ENCODE data around the gene GKN2. TPM values are rescaled to one million over a fixed set of nuclear protein-coding genes. Genes with fewer than 3 reads are reported as not detected.
"Not testable (repeated sequence)": the region's sequence is repeated elsewhere in the genome, so short reads cannot be mapped to it uniquely, and the experiment has no call there.

The GKN2 gene
- total and polyA plus RNA-seq, 8 donors = 1.1 to 181 (median 1.6) TPM

DNA sequence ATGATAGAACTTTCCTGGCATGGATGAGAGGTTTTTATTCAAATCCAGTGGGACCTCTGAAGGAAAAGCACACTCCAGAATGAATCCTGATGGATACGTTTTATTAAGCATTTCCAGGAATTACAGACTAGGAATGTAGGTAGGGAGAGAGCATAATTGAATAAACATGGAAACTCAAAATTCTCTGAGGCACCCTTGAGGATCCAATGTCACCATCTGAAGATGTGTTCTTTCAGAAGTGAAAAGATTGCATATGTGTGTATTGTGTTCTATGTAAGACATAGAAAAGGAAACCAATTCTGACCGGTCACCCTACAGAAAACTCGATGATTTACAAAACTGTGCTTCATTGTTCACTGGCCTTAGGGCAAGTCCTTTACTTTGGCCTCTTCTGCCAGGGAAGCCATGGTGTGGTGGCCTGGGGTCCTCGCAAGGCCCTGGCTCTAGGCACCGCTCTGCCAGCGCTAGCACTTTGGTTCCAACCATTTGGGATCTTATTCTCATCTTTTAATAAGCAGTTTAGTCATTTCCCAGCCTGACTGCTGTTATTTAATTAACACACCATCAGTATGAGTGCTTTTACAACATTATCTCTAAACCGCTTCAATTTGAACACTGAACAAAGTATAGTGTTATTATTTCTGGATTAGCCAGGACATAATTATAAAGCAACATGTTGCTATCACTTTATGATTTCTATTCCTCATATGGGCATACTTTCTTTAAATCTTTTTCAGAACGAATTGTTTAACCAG lies 17.2 kb upstream of the GKN2 start:
- no peaks in the 10 kb centered on the region for H3K36me3 ChIP-seq
- intact Hi-C loops (cut with DNase I) = no loop called here
- H3K9me3 ChIP-seq = no peaks in the 10 kb centered on the region
- DNase-seq (no peak), ATAC-seq (no peak)
- TF ChIP-seq, protein P1, sequence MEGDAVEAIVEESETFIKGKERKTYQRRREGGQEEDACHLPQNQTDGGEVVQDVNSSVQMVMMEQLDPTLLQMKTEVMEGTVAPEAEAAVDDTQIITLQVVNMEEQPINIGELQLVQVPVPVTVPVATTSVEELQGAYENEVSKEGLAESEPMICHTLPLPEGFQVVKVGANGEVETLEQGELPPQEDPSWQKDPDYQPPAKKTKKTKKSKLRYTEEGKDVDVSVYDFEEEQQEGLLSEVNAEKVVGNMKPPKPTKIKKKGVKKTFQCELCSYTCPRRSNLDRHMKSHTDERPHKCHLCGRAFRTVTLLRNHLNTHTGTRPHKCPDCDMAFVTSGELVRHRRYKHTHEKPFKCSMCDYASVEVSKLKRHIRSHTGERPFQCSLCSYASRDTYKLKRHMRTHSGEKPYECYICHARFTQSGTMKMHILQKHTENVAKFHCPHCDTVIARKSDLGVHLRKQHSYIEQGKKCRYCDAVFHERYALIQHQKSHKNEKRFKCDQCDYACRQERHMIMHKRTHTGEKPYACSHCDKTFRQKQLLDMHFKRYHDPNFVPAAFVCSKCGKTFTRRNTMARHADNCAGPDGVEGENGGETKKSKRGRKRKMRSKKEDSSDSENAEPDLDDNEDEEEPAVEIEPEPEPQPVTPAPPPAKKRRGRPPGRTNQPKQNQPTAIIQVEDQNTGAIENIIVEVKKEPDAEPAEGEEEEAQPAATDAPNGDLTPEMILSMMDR (IDR thresholded peaks at IDR 0.05) = no peak
- no peak overlapping the region for H3K4me3 ChIP-seq
- H3K27me3 ChIP-seq = no peaks in the 10 kb centered on the region
- H3K27ac ChIP-seq = no peak overlapping the region
- no peaks in the 10 kb centered on the region for H3K4me1 ChIP-seq

DNA sequence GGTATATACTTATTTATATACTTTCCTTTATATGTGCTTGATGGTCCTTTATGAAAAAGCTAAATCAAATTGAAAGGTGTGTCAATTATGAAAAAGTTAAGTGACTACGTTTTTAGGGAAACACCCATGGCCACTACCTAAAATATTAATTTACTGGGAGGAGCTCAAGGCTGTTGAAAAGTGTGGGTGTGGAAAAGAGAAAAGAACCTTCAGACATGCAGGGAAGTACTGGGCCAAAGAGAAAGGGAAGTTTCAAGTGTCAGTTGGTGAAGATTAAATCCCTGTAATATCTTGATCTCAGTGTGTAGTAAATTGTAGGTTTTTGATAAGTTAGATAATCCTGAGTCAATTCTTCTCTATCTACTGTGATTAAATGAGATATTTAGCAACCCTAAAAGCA lies 15.5 kb upstream of the GKN2 start:
- no peak for ATAC-seq
- H3K27me3 ChIP-seq = no peaks in the 10 kb centered on the region
- H3K4me3 ChIP-seq = no peak overlapping the region
- TF ChIP-seq, protein P1 (IDR thresholded peaks at IDR 0.05) = no peak
- H3K4me1 ChIP-seq = no peaks in the 10 kb centered on the region
- intact Hi-C loops (cut with DNase I) = no loop called here
- no peak for DNase-seq
- no peak overlapping the region for H3K27ac ChIP-seq
- H3K9me3 ChIP-seq = no peaks in the 10 kb centered on the region
- H3K36me3 ChIP-seq = no peaks in the 10 kb centered on the region

DNA sequence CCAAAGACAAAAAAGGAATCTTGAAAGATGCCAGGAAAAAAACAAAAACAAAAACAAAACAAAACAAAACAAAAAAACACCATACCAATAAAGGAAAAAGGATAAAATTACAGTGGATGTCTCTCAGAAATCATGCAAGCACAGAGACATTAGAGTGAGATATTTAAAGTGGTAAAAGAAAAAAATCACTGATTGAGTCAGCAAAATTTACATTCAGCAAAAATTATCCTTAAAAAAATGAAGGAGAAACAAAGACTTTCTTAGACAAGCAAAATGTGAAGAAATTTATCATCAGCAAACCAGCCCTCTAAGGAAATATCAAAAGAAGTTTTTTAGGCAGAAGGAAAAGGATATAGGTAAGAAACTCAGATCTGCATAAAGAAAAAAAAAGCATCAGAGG lies 11.6 kb upstream of the GKN2 start:
- DNase-seq = no peak
- H3K27me3 ChIP-seq = no peaks in the 10 kb centered on the region
- H3K27ac ChIP-seq = no peak overlapping the region
- TF ChIP-seq, protein P1 (IDR thresholded peaks at IDR 0.05) = no peak
- no peaks in the 10 kb centered on the region for H3K36me3 ChIP-seq
- H3K4me1 ChIP-seq = no peaks in the 10 kb centered on the region
- intact Hi-C loops (cut with DNase I) = no loop called here
- H3K4me3 ChIP-seq = no peak overlapping the region
- no peak for ATAC-seq
- H3K9me3 ChIP-seq = no peaks in the 10 kb centered on the region

DNA sequence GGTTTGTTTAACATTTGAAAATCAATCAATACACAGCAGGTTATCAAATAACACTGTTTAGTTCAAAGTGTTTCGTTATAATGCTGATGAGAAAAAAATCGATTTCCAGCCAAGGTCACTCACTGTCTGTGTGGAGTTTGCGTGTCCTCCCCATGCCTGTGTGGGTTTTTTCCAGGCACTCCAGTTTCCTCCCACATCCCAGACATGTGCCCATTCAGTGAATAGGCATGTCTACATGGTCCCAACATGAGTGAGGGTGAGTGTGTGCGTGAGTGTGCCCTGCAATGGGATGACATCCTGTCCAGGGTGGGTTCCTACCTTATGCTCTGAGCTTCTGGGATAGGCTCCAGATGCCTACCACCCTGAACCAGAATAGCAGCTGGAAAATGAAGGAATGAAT lies 8.7 kb upstream of the GKN2 start:
- Histone ChIP-seq H3K27me3 (no peaks in the 10 kb centered on the region), H3K36me3 (no peaks in the 10 kb centered on the region), H3K27ac (no peak overlapping the region), H3K4me1 (no peaks in the 10 kb centered on the region), H3K4me3 (no peak overlapping the region), H3K9me3 (no peaks in the 10 kb centered on the region)
- ATAC-seq (no peak), DNase-seq (no peak)
- TF ChIP-seq, protein P1 (IDR thresholded peaks at IDR 0.05) = no peak
- intact Hi-C loops (cut with DNase I) = no loop called here

DNA sequence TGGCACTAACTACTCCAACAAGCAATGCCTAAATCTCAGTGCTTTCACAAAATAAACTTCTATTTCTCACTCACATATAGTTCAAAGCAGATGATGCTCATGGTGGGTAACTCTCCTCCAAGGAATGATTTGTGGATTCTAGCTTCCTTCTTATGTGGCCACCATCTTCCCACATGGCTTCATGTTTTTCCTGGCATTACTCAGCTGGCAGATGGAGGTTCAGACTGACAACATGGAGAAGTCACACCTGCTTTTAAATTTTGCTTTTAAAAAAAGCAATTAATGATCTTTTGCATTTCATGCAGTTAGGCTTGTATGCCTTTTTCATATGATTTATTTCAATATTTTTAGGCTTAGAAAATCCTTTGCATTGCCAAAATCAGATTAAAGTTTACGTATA lies 6.3 kb upstream of the GKN2 start:
- Histone ChIP-seq H3K4me3 (no peak overlapping the region), H3K27ac (no peak overlapping the region), H3K4me1 (no peaks in the 10 kb centered on the region), H3K36me3 (no peaks in the 10 kb centered on the region), H3K9me3 (no peaks in the 10 kb centered on the region), H3K27me3 (no peaks in the 10 kb centered on the region)
- TF ChIP-seq, protein P1 (IDR thresholded peaks at IDR 0.05) = no peak
- intact Hi-C loops (cut with DNase I) = no loop called here
- ATAC-seq (no peak), DNase-seq (no peak)

DNA sequence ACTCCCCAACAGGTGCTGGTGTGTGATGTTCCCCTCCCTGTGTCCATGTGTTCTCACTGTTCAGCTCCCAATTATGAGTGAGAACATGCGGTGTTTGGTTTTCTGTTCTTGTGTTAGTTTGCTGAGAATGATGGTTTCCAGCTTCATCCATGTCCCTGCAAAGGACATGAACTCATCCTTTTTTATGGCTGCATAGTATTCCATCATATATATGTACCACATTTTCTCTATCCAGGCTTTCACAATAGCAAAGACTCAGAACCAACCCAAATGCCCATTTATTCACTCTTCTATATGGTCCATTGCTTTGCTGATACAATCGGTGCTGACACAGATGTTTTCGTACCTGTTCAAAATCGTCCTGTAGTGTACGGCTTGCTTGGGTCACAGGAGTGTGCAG lies 2.7 kb upstream of the GKN2 start:
- ATAC-seq; DNase-seq; H3K9me3 ChIP-seq; H3K27me3 ChIP-seq; H3K4me3 ChIP-seq; H3K27ac ChIP-seq; intact Hi-C loops (cut with DNase I); H3K36me3 ChIP-seq; H3K4me1 ChIP-seq: not testable (repeated sequence)
